OCI-LY7 (cell line): Measurements from ENCODE around the gene ZC2HC1B. TPM values are rescaled to one million over a fixed set of nuclear protein-coding genes. Genes with fewer than 3 reads are reported as not detected.

Experiments
- BruUV-seq: library from RNA; stranded (reverse); fragments of 400-500 nt; replicated peaks from 2 replicates; lab custom pipeline; 2021; lab: Mats Ljungman, UMichigan
- CTCF ChIA-PET: fragments of 300-600 bp; sonication (Branson Sonifier 250); formaldehyde crosslinking; loops from one replicate; lab custom pipeline; 2022; ENCODE audit warnings: antibody characterized with exemption; ENCODE audit not compliant: unreplicated experiment; lab: Charles Lee
- POLR2A ChIA-PET: fragments of 300-600 bp; sonication (Branson Sonifier 250); formaldehyde crosslinking; loops from one replicate; lab custom pipeline; 2022; ENCODE audit warnings: antibody characterized with exemption; lab: Charles Lee
- DNase-seq: peaks from one replicate; pipeline ENCODE4 v3.0.0-alpha.2; 2015; ENCODE audit warnings: low spot score
- H2AFZ ChIP-seq: fragments of 200-600 bp; sonication (generic), shearing (Covaris generic); 2 replicates; pipeline ENCODE4 v1.6.1; 2014; ENCODE audit warnings: mild to moderate bottlenecking, antibody characterized with exemption, low read length, moderate library complexity
- H3K27ac ChIP-seq: fragments of 200-600 bp; sonication (generic); 2 replicates; pipeline ENCODE4 v1.5.1; 2014; ENCODE audit warnings: mixed run types, low read depth, mild to moderate bottlenecking, moderate library complexity, low read length, inconsistent platforms; ENCODE audit not compliant: poor library complexity, severe bottlenecking
- H3K36me3 ChIP-seq: fragments of 200-600 bp; sonication (generic); 2 replicates; pipeline ENCODE4 v1.6.1; 2014; ENCODE audit warnings: mild to moderate bottlenecking, antibody characterized with exemption, low read length, moderate library complexity, mixed read lengths; ENCODE audit not compliant: insufficient read depth
- H3K4me1 ChIP-seq: fragments of 200-600 bp; sonication (generic); 2 replicates; pipeline ENCODE4 v1.5.1; 2014; ENCODE audit warnings: mild to moderate bottlenecking, low read length; ENCODE audit not compliant: insufficient read depth, poor library complexity, severe bottlenecking
- H3K4me2 ChIP-seq: fragments of 200-600 bp; sonication (generic); 2 replicates; pipeline ENCODE4 v1.6.1; 2014; ENCODE audit warnings: mild to moderate bottlenecking, low read length
- H3K4me3 ChIP-seq: fragments of 200-600 bp; sonication (generic); 2 replicates; pipeline ENCODE4 v1.5.1; 2014; ENCODE audit warnings: mild to moderate bottlenecking, low read depth, low read length; ENCODE audit not compliant: poor library complexity, severe bottlenecking
- H3K79me2 ChIP-seq: fragments of 200-600 bp; sonication (generic); 2 replicates; pipeline ENCODE4 v1.6.1; 2016; ENCODE audit warnings: low read depth, mild to moderate bottlenecking, low read length, moderate library complexity, mixed read lengths; ENCODE audit not compliant: insufficient read depth
- H3K9me2 ChIP-seq: fragments of 200-600 bp; sonication (generic); 2 replicates; pipeline ENCODE4 v1.6.1; 2016; ENCODE audit warnings: mild to moderate bottlenecking, low read length, mixed read lengths; ENCODE audit not compliant: insufficient read depth
- H3K9me3 ChIP-seq: fragments of 200-600 bp; sonication (generic); 2 replicates; pipeline ENCODE4 v1.6.1; 2014; ENCODE audit warnings: mild to moderate bottlenecking, mixed run types, low read length, mixed read lengths
- H4K20me1 ChIP-seq: fragments of 200-600 bp; sonication (generic); 2 replicates; pipeline ENCODE4 v1.6.1; 2014; ENCODE audit warnings: mild to moderate bottlenecking, antibody characterized with exemption, low read length, moderate library complexity, mixed read lengths; ENCODE audit not compliant: insufficient read depth
- EZH2phosphoT487 ChIP-seq: fragments of 200-600 bp; sonication (generic); IDR thresholded peaks from 2 replicates; pipeline ENCODE4 v1.6.1; 2018; ENCODE audit warnings: low read depth, borderline replicate concordance, mild to moderate bottlenecking, mixed run types, antibody characterized with exemption, low read length, moderate library complexity, mixed read lengths
- intact Hi-C: fragments of 100-400 bp; cut with micrococcal nuclease; formaldehyde crosslinking; loops from one replicate; pipeline ENCODE4 v1.10.0; 2022; ENCODE audit not compliant: unreplicated experiment
- total RNA-seq, 2 experiments: library from RNA; depleted of rRNA in 1 of 2; stranded (reverse); fragments of >200 nt in 1 of 2; shearing (Covaris generic) in 1 of 2; gene quantifications; 2 replicates each; pipeline ENCODE4 v1.2.3, GENCODE V29; 2014 to 2022
- TF ChIP-seq, protein P1 (sequence below): fragments of 200-600 bp; sonication (generic); conservative IDR thresholded peaks from 2 replicates; pipeline ENCODE4 v1.5.1; 2014; ENCODE audit warnings: mild to moderate bottlenecking, antibody characterized with exemption, low read length, moderate library complexity, mixed read lengths

The ZC2HC1B gene
- total RNA-seq, 2 experiments from 2014 or later, result not detected

DNA sequence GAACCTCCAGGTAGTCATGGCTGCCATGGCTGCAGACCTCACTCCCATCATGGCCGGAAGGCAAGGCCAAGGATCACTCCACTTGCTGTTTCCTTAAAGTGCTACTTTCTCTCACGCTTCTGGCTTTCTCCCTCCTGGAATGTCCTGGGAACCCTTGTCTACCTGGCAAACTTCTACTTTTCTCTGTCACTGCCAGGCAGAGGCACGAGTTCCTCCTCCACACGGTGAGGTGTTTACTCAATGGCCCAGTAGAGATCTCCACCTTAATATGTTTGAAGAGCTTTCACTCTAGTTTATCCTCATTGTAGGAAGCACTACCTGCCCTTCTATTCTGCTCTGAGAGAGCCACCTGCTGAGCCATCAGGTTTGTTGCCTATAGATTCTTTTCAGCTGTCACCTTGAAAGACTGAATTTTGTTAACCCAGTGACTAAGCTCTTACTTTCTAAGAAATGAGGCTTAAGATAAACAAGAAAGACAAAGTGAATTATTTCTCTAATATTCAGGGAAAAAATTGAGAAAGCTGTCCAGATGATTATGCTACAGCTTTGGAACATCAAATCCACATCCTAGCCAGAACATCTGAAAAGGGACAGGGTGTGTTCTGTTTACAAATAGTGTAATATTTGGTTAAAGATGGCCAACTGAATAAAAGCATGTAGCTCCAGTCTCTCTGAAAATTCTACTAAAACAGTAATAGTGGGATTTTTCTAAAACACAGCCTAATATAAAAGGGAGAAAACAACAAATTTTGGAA, 88.8 kb downstream of the ZC2HC1B start:
- no peak for TF ChIP-seq EZH2phosphoT487
- TF ChIP-seq, protein P1, sequence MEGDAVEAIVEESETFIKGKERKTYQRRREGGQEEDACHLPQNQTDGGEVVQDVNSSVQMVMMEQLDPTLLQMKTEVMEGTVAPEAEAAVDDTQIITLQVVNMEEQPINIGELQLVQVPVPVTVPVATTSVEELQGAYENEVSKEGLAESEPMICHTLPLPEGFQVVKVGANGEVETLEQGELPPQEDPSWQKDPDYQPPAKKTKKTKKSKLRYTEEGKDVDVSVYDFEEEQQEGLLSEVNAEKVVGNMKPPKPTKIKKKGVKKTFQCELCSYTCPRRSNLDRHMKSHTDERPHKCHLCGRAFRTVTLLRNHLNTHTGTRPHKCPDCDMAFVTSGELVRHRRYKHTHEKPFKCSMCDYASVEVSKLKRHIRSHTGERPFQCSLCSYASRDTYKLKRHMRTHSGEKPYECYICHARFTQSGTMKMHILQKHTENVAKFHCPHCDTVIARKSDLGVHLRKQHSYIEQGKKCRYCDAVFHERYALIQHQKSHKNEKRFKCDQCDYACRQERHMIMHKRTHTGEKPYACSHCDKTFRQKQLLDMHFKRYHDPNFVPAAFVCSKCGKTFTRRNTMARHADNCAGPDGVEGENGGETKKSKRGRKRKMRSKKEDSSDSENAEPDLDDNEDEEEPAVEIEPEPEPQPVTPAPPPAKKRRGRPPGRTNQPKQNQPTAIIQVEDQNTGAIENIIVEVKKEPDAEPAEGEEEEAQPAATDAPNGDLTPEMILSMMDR, result no peak
- no peak overlapping the region for H3K4me2 ChIP-seq
- no peaks in the 10 kb centered on the region for H3K9me2 ChIP-seq
- ChIA-PET CTCF (no interaction called here), POLR2A (interaction anchor here (0.8 to 0.9 kb wide), 2 partner anchors 9 to 11 kb away, joined by 3 read pairs; no protein-coding TSS in a partner anchor)
- DNase-seq, result no peak
- no peak overlapping the region for H2AFZ ChIP-seq
- no peaks in the 10 kb centered on the region for H3K79me2 ChIP-seq
- H3K27ac ChIP-seq, result no peak overlapping the region
- no peaks in the 10 kb centered on the region for H4K20me1 ChIP-seq
- H3K4me3 ChIP-seq, result no peak overlapping the region
- no peaks in the 10 kb centered on the region for H3K36me3 ChIP-seq
- intact Hi-C loops, result no loop called here
- no peaks in the 10 kb centered on the region for H3K4me1 ChIP-seq
- BruUV-seq, result no TSS peak
- H3K9me3 ChIP-seq, result no peaks in the 10 kb centered on the region

- no peak overlapping the region for H3K4me2 ChIP-seq
- BruUV-seq, result no TSS peak
- H2AFZ ChIP-seq, result no peak overlapping the region
- TF ChIP-seq, protein P1, result no peak
- TF ChIP-seq EZH2phosphoT487, result no peak
- H3K9me3 ChIP-seq, result no peaks in the 10 kb centered on the region
- no peaks in the 10 kb centered on the region for H3K9me2 ChIP-seq
- H3K4me3 ChIP-seq, result no peak overlapping the region
- CTCF ChIA-PET, result no interaction called here
- intact Hi-C loops, result no loop called here
- no peaks in the 10 kb centered on the region for H4K20me1 ChIP-seq
- no peaks in the 10 kb centered on the region for H3K36me3 ChIP-seq
- POLR2A ChIA-PET, result interaction anchor here (0.9 kb wide), 1 partner anchor 10 kb away, joined by 3 read pairs; no protein-coding TSS in a partner anchor
- no peak overlapping the region for H3K27ac ChIP-seq
- H3K79me2 ChIP-seq, result no peaks in the 10 kb centered on the region
- H3K4me1 ChIP-seq, result no peaks in the 10 kb centered on the region
- DNase-seq, result no peak
Observed at GRCh38 chr6:143953922-143954321, 89.6 kb downstream of the ZC2HC1B start.

DNA sequence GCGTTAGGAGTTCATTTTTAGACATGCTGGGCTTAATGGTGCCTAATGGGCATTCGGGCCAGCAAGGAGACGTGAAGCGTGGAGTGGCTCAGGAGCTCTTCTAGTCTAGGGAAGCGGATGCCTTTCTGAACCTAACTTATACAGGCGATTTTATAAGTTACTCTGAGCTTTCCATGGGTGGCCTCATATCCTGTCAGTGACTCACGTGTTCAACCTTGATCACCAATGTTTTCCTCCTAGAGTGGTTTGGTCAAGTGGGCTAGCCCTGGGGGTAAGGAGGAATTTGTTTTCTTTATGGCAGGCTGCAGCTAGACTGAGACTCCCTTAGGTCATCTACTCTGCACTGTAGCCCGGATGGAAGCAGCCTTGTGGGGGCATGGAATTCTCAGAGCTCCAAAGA, 91.7 kb downstream of the ZC2HC1B start:
- CTCF ChIA-PET, result no interaction called here
- Histone ChIP-seq H3K36me3 (no peaks in the 10 kb centered on the region), H3K9me3 (no peaks in the 10 kb centered on the region), H3K4me1 (no peaks in the 10 kb centered on the region), H3K4me3 (no peak overlapping the region), H3K27ac (no peak overlapping the region), H2AFZ (no peak overlapping the region), H3K9me2 (no peaks in the 10 kb centered on the region), H4K20me1 (no peaks in the 10 kb centered on the region), H3K79me2 (no peaks in the 10 kb centered on the region), H3K4me2 (no peak overlapping the region)
- no peak for TF ChIP-seq EZH2phosphoT487
- TF ChIP-seq, protein P1, result no peak
- intact Hi-C loops, result no loop called here
- DNase-seq, result no peak
- POLR2A ChIA-PET, result no interaction called here
- BruUV-seq, result no TSS peak
